NB4 (cell line): ENCODE data around the gene GADD45G.

ENCODE experiments used
- MYC ChIP-seq: IDR thresholded peaks from 2 replicates; pipeline ENCODE4 v1.6.1; 2011; ENCODE audit warnings: low read depth, low read length
- POLR2A ChIP-seq: IDR thresholded peaks from 2 replicates; pipeline ENCODE4 v1.6.1; 2011; ENCODE audit warnings: mild to moderate bottlenecking; ENCODE audit not compliant: insufficient read length; ENCODE audit errors: extremely low read depth
- TF ChIP-seq, protein P1 (sequence below): IDR thresholded peaks from one replicate; pipeline ENCODE4 v1.5.1; 2012; ENCODE audit warnings: low read depth, low read length
- TF ChIP-seq, protein P2 (sequence below): IDR thresholded peaks from 2 replicates; pipeline ENCODE4 v1.6.1; 2011; ENCODE audit warnings: low read depth, low read length

DNA sequence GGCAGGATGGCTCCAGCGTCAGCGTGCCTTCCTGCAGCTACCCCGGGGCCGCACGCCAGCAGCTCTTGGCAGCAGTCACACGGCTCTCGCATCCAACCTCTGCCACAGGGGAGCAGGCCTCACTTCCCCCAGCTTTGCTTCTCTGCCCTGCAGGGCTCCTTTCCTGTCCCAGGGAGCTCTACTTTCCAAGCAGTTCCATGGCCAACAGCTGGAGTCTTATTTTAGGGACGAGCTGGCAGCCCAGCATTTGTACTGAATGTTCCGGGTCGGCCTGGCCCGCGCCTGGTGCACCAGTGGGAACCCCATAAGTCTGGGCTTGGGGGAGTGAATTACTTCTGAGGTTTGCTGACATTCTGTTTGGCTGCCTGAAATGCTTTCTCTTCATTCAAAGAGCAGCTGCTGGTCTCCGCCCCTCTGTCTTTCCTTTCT is 34.6 kb downstream of the GADD45G start:
- TF ChIP-seq POLR2A (no peak), MYC (no peak)
- TF ChIP-seq, protein P1, sequence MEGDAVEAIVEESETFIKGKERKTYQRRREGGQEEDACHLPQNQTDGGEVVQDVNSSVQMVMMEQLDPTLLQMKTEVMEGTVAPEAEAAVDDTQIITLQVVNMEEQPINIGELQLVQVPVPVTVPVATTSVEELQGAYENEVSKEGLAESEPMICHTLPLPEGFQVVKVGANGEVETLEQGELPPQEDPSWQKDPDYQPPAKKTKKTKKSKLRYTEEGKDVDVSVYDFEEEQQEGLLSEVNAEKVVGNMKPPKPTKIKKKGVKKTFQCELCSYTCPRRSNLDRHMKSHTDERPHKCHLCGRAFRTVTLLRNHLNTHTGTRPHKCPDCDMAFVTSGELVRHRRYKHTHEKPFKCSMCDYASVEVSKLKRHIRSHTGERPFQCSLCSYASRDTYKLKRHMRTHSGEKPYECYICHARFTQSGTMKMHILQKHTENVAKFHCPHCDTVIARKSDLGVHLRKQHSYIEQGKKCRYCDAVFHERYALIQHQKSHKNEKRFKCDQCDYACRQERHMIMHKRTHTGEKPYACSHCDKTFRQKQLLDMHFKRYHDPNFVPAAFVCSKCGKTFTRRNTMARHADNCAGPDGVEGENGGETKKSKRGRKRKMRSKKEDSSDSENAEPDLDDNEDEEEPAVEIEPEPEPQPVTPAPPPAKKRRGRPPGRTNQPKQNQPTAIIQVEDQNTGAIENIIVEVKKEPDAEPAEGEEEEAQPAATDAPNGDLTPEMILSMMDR = no peak
- TF ChIP-seq, protein P2, sequence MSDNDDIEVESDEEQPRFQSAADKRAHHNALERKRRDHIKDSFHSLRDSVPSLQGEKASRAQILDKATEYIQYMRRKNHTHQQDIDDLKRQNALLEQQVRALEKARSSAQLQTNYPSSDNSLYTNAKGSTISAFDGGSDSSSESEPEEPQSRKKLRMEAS = no peak
